Gastrocnemius medialis (tissue), 4 donors: ENCODE results near the gene EP300. TPM values are rescaled to one million over a fixed set of nuclear protein-coding genes. Genes with fewer than 3 reads are reported as not detected.

Source experiments
- ATAC-seq, 2 donors: fragments of 150-250 bp; one replicate each; pipeline ENCODE4 v1.9.1; 2016
- DNase-seq, 2 donors: peaks; one replicate each; pipeline ENCODE4 v3.0.0-alpha.2; 2019
- H3K27ac ChIP-seq, 4 donors: fragments of 200-600 bp; sonication (generic); 1 replicate in 1 of 4; 2 replicates in 3 of 4; pipeline ENCODE4 v1.5.1; 2016 to 2018; ENCODE audit warnings: mild to moderate bottlenecking in 2 of 4, moderate library complexity in 1 of 4
- H3K27me3 ChIP-seq, 3 donors: fragments of 200-600 bp; sonication (generic) in 2 of 3; 1 replicate in 1 of 3; 2 replicates in 2 of 3; pipeline versions ENCODE4 v1.5.1 to v1.6.0; 2016 to 2019; ENCODE audit warnings: mild to moderate bottlenecking in 1 of 3, moderate library complexity in 1 of 3
- H3K36me3 ChIP-seq, 2 donors: fragments of 200-600 bp; sonication (generic) in 1 of 2; one replicate each; pipeline ENCODE4 v1.5.1; 2017 to 2018
- H3K4me1 ChIP-seq, 2 donors: fragments of 200-600 bp; sonication (generic) in 1 of 2; one replicate each; pipeline ENCODE4 v1.5.1; 2016 to 2017; ENCODE audit warnings: mild to moderate bottlenecking in 2 of 2
- H3K4me3 ChIP-seq, 4 donors: fragments of 200-600 bp; sonication (generic) in 3 of 4; 1 replicate in 1 of 4; 2 replicates in 3 of 4; pipeline ENCODE4 v1.5.1; 2016 to 2019; ENCODE audit warnings: mild to moderate bottlenecking in 2 of 4
- H3K9me3 ChIP-seq, 3 donors: fragments of 200-600 bp; sonication (generic) in 2 of 3; 1 replicate in 1 of 3; 2 replicates in 2 of 3; pipeline ENCODE4 v1.5.1; 2016 to 2019
- POLR2A ChIP-seq, 2 donors: fragments of 450-650 bp; IDR thresholded peaks; one replicate each; pipeline ENCODE4 v1.6.1; 2017; ENCODE audit warnings: antibody characterized with exemption in 2 of 2, mild to moderate bottlenecking in 2 of 2, moderate library complexity in 2 of 2
- in situ Hi-C, 4 donors: fragments of 200-750 bp; cut with MboI; loops; one replicate each; pipeline versions ENCODE4 v1.15.0 to v1.8.0; 2017; ENCODE audit warnings: low sequenced_read_pairs in 4 of 4
- intact Hi-C: fragments of 100-400 bp; cut with DNase I; formaldehyde crosslinking; loops from one replicate; pipeline ENCODE4 v1.15.1; 2023; ENCODE audit warnings: low total_unique reads
- total RNA-seq, 4 donors: library from RNA; depleted of rRNA; stranded (reverse); fragments of >200 nt; gene quantifications; one replicate each; pipeline versions ENCODE4 v1.1.0 to v1.2.3, GENCODE V29; 2016
- TF ChIP-seq, protein P1 (sequence below), 5 experiments: fragments of 450-650 bp in 3 of 5; fragments of 200-600 bp in 2 of 5; sonication (generic) in 2 of 5; IDR thresholded peaks in 4 of 5; conservative IDR thresholded peaks in 1 of 5; 1 replicate in 4 of 5; 2 replicates in 1 of 5; pipeline ENCODE4 v1.5.1; 2016 to 2019; ENCODE audit warnings: antibody characterized with exemption in 5 of 5, mild to moderate bottlenecking in 3 of 5, moderate library complexity in 3 of 5

EP300 gene
- total RNA-seq, 4 donors from 2014 or later = 29.6 to 53.0 (median 38.0) TPM

GRCh38 chr22:41197038-41197972 lies 104.9 kb downstream of the EP300 start:
- DNase-seq (peak; percentile 57 to 76), ATAC-seq (peak; percentile 90 to 91)
- intact Hi-C loops = loop anchor here (1.0 to 5.0 kb wide), 4 partner anchors 8 to 340 kb away; partner anchors contain the start of genes L3MBTL2, ST13 and XPNPEP3
- Histone ChIP-seq H3K9me3 (no peaks in the 10 kb centered on the region), H3K4me3 (peak overlapping the region; percentile 85 to 98 (median 93)), H3K4me1 (peaks cover 8 to 9% of the 10 kb centered on the region in 2 donors), H3K36me3 (no peaks in the 10 kb centered on the region), H3K27ac (peak overlapping the region; percentile 73 to 78 (median 76)), H3K27me3 (no peaks in the 10 kb centered on the region)
- in situ Hi-C loops = no loop called here
- TF ChIP-seq, protein P1, sequence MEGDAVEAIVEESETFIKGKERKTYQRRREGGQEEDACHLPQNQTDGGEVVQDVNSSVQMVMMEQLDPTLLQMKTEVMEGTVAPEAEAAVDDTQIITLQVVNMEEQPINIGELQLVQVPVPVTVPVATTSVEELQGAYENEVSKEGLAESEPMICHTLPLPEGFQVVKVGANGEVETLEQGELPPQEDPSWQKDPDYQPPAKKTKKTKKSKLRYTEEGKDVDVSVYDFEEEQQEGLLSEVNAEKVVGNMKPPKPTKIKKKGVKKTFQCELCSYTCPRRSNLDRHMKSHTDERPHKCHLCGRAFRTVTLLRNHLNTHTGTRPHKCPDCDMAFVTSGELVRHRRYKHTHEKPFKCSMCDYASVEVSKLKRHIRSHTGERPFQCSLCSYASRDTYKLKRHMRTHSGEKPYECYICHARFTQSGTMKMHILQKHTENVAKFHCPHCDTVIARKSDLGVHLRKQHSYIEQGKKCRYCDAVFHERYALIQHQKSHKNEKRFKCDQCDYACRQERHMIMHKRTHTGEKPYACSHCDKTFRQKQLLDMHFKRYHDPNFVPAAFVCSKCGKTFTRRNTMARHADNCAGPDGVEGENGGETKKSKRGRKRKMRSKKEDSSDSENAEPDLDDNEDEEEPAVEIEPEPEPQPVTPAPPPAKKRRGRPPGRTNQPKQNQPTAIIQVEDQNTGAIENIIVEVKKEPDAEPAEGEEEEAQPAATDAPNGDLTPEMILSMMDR (IDR thresholded peaks at IDR 0.05 in 4 of 5, conservative IDR thresholded peaks at IDR 0.05 in 1 of 5) = peak in 2 of 5 experiments; percentile 23 to 39
- TF ChIP-seq POLR2A (IDR thresholded peaks at IDR 0.05) = peak; percentile 26 to 49

DNA sequence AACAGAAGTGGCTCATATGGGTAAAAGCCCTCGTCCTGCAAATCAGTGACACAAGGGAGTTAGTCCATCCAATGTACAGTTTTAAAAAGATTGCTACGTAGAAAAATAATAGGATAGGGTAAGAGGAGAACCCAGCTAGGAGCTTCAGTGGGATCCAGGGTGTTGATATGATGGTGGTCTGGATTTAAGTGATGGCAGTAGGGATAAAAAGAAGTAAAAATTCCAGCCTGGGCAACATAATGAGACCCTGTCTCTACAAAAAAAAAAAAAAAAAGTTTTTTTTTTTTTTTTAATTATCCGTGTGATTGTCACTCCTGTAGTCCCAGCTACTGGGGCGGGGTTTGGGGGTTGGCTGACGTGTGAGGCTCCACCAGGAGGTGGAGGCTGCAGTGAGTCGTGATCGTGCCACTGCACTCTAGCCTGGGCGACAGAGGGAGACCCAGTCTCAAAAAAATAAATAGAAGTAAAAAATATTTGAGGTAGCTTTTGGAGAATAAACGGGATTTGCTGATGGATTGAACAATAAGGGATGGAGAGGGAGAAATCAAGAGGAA lies 105.7 kb downstream of the EP300 start:
- Histone ChIP-seq H3K4me3 (peak overlapping the region; percentile 85 to 98 (median 93)), H3K27ac (peak overlapping the region; percentile 38 to 78 (median 75)), H3K36me3 (no peaks in the 10 kb centered on the region), H3K9me3 (no peaks in the 10 kb centered on the region), H3K4me1 (peaks cover 8 to 9% of the 10 kb centered on the region in 2 donors), H3K27me3 (no peaks in the 10 kb centered on the region)
- no peak for DNase-seq
- ATAC-seq = no peak
- TF ChIP-seq, protein P1 (IDR thresholded peaks at IDR 0.05 in 4 of 5, conservative IDR thresholded peaks at IDR 0.05 in 1 of 5) = no peak
- no peak for TF ChIP-seq POLR2A (IDR thresholded peaks at IDR 0.05)
- intact Hi-C loops = loop anchor here (5.0 kb wide), 2 partner anchors 271 to 341 kb away; partner anchors contain the start of genes ST13 and XPNPEP3
- in situ Hi-C loops = no loop called here

DNA sequence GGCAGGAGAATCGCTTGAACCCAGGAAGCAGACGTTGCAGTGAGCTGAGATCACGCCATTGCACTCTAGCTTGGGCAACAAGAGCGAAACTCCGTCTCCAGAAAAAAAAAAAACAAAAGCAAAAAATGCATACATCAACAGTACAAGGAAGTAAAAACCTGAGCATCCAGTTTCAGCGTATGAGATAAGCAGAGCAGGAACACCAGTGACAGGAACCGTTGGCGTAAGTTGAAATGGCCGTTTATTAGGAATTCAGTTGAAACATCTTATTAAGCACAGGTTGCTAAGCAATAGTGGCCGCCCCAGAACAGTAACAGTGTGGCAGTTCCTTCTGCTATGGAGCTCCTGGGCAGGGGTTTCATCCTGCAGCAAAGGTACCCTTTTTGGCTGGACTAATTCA lies 108.7 kb downstream of the EP300 start:
- no peak overlapping the region for H3K4me3 ChIP-seq
- peaks cover 14 to 18% of the 10 kb centered on the region in 2 donors for H3K4me1 ChIP-seq
- TF ChIP-seq, protein P1 (IDR thresholded peaks at IDR 0.05 in 4 of 5, conservative IDR thresholded peaks at IDR 0.05 in 1 of 5) = no peak
- no peak for TF ChIP-seq POLR2A (IDR thresholded peaks at IDR 0.05)
- DNase-seq (no peak), ATAC-seq (no peak)
- no peak overlapping the region for H3K27ac ChIP-seq
- no peaks in the 10 kb centered on the region for H3K9me3 ChIP-seq
- H3K36me3 ChIP-seq = no peaks in the 10 kb centered on the region
- H3K27me3 ChIP-seq = no peaks in the 10 kb centered on the region
- in situ Hi-C loops = loop anchor here in 1 of 4 donors (10.0 kb wide), 1 partner anchor 104 kb away; the partner anchor contains the start of gene ZC3H7B
- intact Hi-C loops = no loop called here

GRCh38 chr22:41203118-41203517 lies 110.7 kb downstream of the EP300 start:
- DNase-seq (no peak), ATAC-seq (no peak)
- Histone ChIP-seq H3K4me1 (peaks cover 12 to 15% of the 10 kb centered on the region in 2 donors), H3K27me3 (no peaks in the 10 kb centered on the region), H3K36me3 (peaks cover 0 to 2% of the 10 kb centered on the region in 2 donors), H3K4me3 (no peak overlapping the region), H3K27ac (no peak overlapping the region), H3K9me3 (no peaks in the 10 kb centered on the region)
- in situ Hi-C loops = loop anchor here in 1 of 4 donors (10.0 kb wide), 1 partner anchor 102 kb away; the partner anchor contains the start of gene ZC3H7B
- TF ChIP-seq POLR2A (IDR thresholded peaks at IDR 0.05) = no peak
- TF ChIP-seq, protein P1 (IDR thresholded peaks at IDR 0.05 in 4 of 5, conservative IDR thresholded peaks at IDR 0.05 in 1 of 5) = no peak
- intact Hi-C loops = no loop called here
